ENCODE measurements around the gene TIMM44.

DNA sequence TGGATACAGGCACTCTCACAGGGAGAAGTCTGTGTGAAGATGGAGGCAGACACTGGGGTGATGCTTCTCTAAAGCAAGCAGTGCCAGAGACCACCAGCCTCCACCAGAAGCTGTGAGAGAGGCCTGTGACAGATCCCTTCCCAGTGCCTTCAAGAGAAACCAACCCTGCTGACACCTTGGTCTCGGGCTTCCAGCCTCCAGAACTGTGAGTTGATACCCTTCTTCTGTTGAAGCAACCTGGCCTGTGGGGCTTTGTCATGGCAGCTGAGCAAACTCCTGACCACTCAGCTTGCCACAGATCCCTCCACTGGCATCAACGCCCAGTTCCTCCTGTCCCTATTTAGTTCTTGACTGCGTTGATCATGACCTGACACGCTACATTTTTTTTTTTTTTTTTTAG, 33.0 kb upstream of the TIMM44 start:
- TF ChIP-seq CTCF (IDR thresholded peaks at IDR 0.05) (no peak), POLR2A (IDR thresholded peaks at IDR 0.05) (no peak)

Data from testis (tissue), 2 donors.